Measurements from ENCODE around the gene PRKCG.
A peak's percentile ranks its signal among the peaks of the same experiment; 100 is the strongest.

The PRKCG gene

GRCh38 chr19:53873773-53874605 lies 8.0 kb upstream of the PRKCG start:
- DNase-seq: no peak

DNA sequence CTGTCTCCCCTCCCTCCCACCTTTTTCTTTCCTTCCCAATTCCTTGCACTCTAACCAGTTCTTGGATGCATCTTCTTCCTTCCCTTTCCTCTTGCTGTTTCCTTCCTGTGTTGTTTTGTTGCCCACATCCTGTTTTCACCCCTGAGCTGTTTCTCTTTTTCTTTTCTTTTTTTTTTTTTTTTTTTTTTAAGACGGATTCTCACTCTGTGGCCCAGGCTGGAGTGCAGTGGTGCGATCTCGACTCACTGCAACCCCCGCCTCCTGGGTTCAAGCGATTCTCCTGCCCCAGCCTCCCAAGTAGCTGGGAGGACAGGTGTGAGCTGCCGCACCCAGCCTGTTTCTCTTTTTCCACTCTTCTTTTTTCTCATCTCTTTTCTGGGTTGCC lies 7.4 kb upstream of the PRKCG start:
- no peak for DNase-seq

- DNase-seq: no peak
These were observed 6.2 kb upstream of the PRKCG start for GRCh38 chr19:53875602-53876325.

- no peak for DNase-seq
These were observed 5.3 kb upstream of the PRKCG start for GRCh38 chr19:53876651-53877224.

GRCh38 chr19:53877361-53877766 lies 4.6 kb upstream of the PRKCG start:
- DNase-seq: no peak

DNA sequence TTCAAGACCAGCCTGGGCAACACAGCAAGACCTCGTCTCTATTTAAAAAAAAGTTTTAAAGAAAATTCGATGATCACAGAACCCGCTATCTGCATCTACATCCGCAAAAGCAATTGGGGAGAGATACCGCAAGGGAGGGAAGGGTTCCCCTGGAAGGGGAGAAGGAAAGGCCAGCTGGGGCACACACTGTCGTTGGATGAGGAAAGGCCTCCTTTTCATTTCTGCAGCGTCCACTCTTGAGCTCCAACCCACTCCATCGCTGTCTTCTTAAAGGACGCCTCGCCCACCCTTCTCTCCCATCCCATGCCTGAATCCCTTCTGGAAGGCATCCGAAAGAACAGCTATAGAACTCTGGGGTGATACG lies 3.2 kb upstream of the PRKCG start:
- no peak for DNase-seq

DNA sequence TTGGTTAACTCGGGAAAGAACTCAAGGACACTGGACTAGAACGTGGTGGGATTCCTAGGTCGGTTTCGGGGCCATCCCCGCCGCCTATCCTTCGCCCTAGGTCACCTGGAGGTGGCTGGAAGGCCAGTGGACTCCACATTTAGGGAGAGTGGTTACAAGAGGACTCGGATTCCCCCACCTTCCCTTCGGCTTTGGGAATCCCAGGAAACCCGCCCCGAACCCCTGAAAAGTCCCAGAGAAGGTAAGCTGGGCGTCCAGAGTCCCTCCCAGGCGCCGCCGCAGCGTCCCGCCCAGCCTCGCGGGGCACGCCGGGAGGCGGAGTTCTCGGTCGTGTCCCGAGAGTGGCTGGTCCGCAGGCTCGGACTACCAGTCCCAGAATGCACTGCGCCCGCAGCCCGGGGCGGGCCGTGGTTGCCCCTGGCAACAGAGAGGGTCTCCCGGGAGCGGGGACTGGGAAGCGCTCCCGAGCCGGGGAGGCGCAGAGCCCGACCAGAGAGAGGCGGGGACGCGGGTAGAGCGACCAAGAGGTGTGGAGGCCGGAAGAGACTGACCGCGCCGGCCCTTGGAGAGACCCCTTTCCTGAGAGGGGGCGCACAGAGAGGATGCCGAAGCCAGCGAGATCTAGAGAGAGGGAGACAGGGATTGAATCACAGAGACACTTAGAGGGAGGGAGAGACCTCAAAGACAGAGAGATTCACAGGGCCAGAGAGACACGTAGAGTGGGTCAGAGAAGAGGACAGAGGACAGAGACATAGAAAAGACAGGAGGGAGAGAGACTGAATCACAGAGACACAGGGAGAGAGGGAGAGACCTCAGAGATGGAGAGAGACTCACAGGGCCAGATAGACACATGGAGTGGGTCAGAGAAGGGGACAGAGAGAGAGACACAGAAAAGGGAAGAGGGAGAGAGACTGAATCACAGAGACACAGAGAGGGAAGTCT lies 2.6 kb upstream of the PRKCG start:
- peak; percentile 76 for DNase-seq

DNA sequence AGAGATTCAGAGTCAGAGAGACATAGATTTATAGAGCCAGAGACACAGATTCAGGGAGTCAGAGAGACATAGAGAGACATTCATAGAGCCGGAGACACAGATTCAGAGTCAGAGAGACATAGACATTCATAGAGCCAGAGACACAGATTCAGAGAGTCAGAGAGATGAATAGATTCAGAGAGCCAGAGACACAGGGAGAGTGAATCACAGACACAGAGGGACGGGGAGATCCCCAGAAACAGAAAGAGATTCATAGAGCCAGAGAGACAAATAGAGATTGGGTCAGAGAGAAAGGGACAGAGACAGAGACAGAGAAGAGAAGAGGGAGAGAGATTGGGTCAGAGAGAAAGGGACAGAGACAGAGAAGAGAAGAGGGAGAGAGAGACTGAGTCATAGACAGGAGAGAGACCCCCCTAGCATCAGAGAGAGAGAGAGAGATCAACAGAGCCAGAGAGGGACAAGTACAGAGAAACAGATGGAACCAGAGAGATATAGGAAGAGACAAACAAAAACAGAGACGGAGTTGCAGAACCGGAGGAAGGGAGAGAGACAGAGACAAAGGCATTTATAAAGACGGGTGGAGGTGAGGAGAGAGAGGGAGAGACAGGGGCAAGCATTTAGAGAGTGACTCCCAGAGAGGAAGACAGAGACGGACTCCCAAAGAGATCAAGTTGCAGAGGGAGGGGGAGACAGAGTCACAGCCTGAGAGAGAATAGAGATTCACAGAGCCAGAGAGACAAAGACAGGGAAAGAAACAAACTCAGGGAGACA lies 1.1 kb upstream of the PRKCG start:
- no peak for DNase-seq

DNA sequence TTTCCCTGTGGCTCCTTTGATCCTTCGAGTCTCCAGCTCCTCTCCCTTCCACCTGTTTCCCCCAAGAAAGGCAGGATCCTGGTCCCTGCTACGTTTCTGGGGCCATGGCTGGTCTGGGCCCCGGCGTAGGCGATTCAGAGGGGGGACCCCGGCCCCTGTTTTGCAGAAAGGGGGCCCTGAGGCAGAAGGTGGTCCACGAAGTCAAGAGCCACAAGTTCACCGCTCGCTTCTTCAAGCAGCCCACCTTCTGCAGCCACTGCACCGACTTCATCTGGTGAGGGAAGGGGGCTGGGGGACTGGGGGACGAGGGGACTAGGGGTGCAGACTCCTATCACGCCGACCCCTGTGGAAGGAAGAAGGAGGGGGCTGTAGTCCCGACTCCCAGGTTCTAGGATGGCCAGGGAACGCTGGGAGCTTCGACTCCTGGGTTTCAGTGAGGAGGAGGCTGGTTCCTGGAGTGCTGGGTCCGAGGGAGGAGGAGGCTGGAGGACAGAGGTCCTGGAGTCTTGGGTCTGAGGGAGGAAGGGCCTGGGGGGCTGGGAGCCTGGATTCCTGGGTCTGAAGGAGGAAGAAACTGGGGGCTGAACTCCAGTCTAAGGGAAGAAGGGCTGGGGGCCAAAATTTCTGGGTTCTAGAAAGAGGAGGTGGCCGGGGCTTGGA lies 524 bp downstream of the PRKCG start:
- DNase-seq: no peak

- no peak for DNase-seq
These were observed 1.2 kb downstream of the PRKCG start for GRCh38 chr19:53883231-53883661.

GRCh38 chr19:53883741-53884140 lies 1.7 kb downstream of the PRKCG start:
- no peak for DNase-seq

DNA sequence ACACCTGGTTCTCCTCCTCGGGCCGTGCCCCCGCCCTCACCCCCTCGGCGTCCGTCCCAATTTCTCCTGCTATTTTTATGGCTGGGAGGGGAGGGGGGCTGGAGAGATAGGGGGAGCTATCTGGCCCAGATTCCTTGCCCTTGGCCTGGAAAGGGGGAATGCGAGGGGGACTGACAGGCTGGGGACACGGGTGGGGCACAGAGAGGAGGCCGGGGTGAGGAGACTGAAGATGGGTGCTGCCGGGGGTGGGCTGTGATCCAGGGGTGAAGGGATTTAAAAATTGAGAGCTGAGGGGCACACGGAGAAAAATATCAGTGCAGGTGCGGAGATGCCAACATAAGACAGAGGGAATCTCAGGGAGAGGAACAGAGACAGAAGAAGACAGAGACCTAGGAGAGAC lies 2.3 kb downstream of the PRKCG start:
- DNase-seq: no peak

DNA sequence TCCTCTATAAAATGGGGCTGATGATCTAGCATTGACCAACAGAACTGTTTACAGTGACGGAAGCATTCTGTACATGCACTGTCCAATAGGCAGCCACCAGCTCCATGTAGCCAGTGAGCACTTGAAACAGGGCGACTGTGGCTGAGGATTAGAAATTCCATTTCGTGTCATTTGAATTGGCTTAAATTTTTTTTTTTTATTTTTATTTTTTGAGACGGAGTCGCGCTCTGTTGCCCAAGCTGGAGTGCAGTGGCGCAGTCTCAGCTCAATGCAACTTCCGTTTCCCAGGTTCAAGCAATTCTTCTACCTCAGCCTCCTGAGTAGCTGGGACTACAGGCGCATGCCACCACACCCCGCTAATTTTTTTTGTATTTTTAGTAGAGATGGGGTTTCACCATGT lies 3.0 kb downstream of the PRKCG start:
- DNase-seq: no peak

DNA sequence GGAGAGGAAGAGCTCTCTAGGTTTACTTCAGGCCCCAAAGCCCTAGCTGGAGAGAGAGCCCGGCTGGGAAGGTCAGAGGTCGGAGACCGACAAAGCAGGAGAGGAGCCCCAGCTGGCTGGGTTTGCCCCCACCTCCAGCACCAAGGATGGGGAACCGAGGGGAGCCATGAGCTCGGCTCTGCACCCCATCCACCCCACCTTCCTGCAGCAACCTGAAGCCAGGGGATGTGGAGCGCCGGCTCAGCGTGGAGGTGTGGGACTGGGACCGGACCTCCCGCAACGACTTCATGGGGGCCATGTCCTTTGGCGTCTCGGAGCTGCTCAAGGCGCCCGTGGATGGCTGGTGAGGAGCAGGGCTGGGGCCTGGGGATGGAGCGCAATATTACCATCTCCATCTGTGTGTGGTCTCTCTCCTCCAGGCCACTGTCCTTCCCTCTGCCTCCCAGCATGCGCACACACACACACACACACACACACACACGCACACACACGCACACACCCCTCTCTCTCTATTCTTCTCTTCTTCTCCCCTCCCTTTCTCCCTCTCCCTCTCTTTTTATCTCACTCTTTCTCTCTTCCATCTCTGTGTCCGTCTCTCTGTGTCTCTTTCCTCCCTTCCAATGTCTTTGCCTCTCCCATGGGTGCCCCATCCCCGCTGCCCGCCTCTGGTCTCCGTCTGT lies 10.4 kb downstream of the PRKCG start:
- DNase-seq: no peak

GRCh38 chr19:53892981-53893325 lies 11.0 kb downstream of the PRKCG start:
- no peak for DNase-seq

DNA sequence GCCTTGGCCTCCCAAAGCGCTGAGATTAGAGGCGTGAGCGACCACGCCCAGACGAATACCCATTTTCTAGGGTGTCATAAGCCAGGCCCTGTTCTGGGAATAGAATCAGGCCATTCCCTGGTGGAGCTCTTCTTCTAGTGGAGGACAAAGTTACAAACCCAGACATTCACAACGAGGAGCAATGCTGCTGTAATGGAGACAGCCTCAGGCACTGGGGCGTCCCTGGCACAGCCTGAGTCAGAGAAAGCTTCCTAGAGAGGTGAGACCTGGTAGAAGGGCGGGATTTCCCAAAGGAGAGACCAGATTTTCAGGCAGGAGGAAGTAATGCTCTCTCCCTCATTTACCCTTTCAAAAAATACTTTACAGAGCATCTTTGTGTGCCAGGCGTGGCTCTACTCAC lies 12.7 kb downstream of the PRKCG start:
- no peak for DNase-seq

DNA sequence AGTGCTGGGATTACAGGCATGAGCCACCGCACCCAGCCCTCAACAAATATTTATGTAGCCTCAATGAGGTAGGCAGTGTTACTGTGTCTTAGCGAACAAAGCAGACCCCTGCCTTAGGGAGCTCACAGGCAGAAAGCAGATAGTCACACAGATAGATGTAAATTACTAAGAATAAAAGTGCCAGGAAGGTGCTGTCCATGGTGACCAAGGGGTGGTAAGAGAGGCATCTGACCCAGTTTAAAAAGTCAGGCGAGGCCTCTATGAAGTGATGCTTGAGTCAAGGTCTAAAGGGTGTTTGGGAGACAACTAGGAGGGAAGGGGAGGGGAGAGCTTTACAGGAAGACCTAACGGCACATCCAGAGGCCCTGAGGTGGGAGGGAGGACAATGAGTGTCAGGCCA lies 14.7 kb downstream of the PRKCG start:
- DNase-seq: no peak

DNA sequence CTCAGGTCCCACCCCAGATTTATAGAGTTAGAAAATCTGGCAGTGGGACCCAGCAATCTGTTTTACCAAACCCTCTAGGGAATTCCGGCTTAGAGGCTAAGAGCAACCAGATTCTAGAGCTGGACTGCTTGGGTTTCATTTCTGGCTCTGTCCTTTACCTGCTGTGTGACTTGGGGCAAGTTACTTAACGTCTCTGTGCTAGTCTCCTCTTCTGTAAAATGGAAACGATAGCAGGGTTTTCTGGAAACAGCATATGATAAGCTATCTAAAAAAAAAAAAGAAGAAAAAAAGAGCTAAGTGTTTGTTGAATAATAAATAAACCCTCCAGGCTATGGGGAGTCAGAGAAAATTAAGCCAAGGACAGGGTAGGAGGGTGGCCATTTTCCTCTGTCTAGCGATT lies 15.5 kb downstream of the PRKCG start:
- no peak for DNase-seq

DNA sequence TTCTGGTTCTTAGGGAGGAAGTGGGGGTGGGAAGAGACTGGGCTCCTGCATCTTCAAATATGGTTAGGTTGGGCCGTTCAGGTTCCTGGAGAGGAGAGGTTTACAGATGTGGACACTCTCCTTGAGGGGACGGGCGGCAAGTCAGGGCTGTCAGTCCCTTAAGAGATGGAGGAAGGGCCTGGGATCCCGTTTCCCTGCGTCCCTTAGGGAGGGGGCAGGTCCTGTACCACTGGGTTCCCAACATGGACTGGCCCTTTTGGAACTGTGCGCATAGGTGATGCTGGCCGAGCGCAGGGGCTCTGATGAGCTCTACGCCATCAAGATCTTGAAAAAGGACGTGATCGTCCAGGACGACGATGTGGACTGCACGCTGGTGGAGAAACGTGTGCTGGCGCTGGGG lies 16.2 kb downstream of the PRKCG start:
- DNase-seq: no peak

- DNase-seq: no peak
These were observed 16.8 kb downstream of the PRKCG start for GRCh38 chr19:53898636-53899341.

Data from stimulated activated CD4-positive, alpha-beta T cell treated with anti-CD3 and anti-CD28 coated beads, Interleukin-12 subunit alpha, Interleukin-12 subunit beta, amount 100 ng/mL, for 4 hours (primary cell).